Endothelial cell of umbilical vein (primary cell): ENCODE results near the gene PRR16. TPM values are rescaled to one million over a fixed set of nuclear protein-coding genes. Genes with fewer than 3 reads are reported as not detected.

ENCODE experiments used
- BruUV-seq: library from RNA; stranded (reverse); fragments of 400-500 nt; replicated peaks from 2 replicates; lab custom pipeline; 2021; lab: Mats Ljungman, UMichigan
- CTCF ChIA-PET: fragments of 300-600, 350-600 bp; sonication (Branson Sonifier 250); formaldehyde crosslinking; loops from one replicate; lab custom pipeline; 2021; ENCODE audit warnings: antibody characterized with exemption, inconsistent platforms; lab: Charles Lee
- POLR2A ChIA-PET: fragments of 300-600, 350-600 bp; sonication (Branson Sonifier 250); formaldehyde crosslinking; loops from one replicate; lab custom pipeline; 2021; ENCODE audit warnings: antibody characterized with exemption, inconsistent platforms; lab: Charles Lee
- DNase-seq: peaks from one replicate; pipeline ENCODE4 v3.0.0-alpha.2; 2011; ENCODE audit warnings: low read depth, low spot score
- FAIRE-seq: peaks from 2 replicates; lab custom pipeline; 2011; peaks lifted over from hg19 to GRCh38; lab: Jason Lieb, UNC
- H2AFZ ChIP-seq: 2 replicates; pipeline ENCODE4 v1.6.0; 2012; ENCODE audit warnings: low read depth, low read length, control low read depth, inconsistent platforms
- H3K27ac ChIP-seq: 2 replicates; pipeline ENCODE4 v1.5.1; 2011; ENCODE audit warnings: low read depth, mild to moderate bottlenecking, control low read depth, low read length, moderate library complexity; ENCODE audit not compliant: insufficient read depth
- H3K27me3 ChIP-seq, 2 experiments: 2 replicates each; pipeline versions ENCODE4 v1.6.0 to v1.6.1; 2011; ENCODE audit warnings: low read length in 2 of 2, mixed read lengths in 1 of 2; ENCODE audit not compliant: control insufficient read depth in 2 of 2, insufficient read depth in 2 of 2
- H3K36me3 ChIP-seq, 2 experiments: 2 replicates in 1 of 2; 3 replicates in 1 of 2; pipeline ENCODE4 v1.5.1; 2011; ENCODE audit warnings: low read length in 2 of 2, mild to moderate bottlenecking in 1 of 2, moderate library complexity in 1 of 2; ENCODE audit not compliant: control insufficient read depth in 2 of 2, insufficient read depth in 2 of 2; ENCODE audit errors: extremely low read depth in 1 of 2
- H3K4me1 ChIP-seq: 3 replicates; pipeline ENCODE4 v1.5.1; 2011; ENCODE audit warnings: mild to moderate bottlenecking, low read length; ENCODE audit not compliant: control insufficient read depth, insufficient read depth; ENCODE audit errors: extremely low read depth
- H3K4me2 ChIP-seq: 2 replicates; pipeline ENCODE4 v1.6.1; 2011; ENCODE audit warnings: low read length, control low read depth, mixed read lengths; ENCODE audit not compliant: insufficient read depth
- H3K4me3 ChIP-seq, 3 experiments: fragments of 200-600 bp in 1 of 3; sonication (generic), shearing (Covaris generic) in 1 of 3; replicated peaks in 1 of 3; 2 replicates each; pipeline ENCODE4 v1.5.1; 2011 to 2016; ENCODE audit warnings: control low read depth in 3 of 3, low read length in 3 of 3, mild to moderate bottlenecking in 2 of 3, inconsistent platforms in 1 of 3, low read depth in 1 of 3, moderate library complexity in 1 of 3; ENCODE audit not compliant: insufficient read depth in 1 of 3
- H3K79me2 ChIP-seq: 2 replicates; pipeline ENCODE4 v1.6.0; 2012; ENCODE audit warnings: low read length, inconsistent platforms; ENCODE audit not compliant: control insufficient read depth, insufficient read depth
- H3K9ac ChIP-seq: replicated peaks from 2 replicates; pipeline ENCODE3; 2011; ENCODE audit warnings: low read length, control low read depth; ENCODE audit not compliant: insufficient read depth; ENCODE audit errors: extremely low read depth
- H3K9me1 ChIP-seq: replicated peaks from 3 replicates; pipeline ENCODE4 v1.6.0; 2011; ENCODE audit warnings: mild to moderate bottlenecking, low read length; ENCODE audit not compliant: control insufficient read depth, insufficient read depth; ENCODE audit errors: extremely low read depth
- H3K9me3 ChIP-seq: replicated peaks from 2 replicates; pipeline ENCODE4 v1.5.1; 2012; ENCODE audit warnings: low read length, inconsistent platforms; ENCODE audit not compliant: control insufficient read depth, insufficient read depth
- H4K20me1 ChIP-seq: replicated peaks from 2 replicates; pipeline ENCODE3; 2011; ENCODE audit warnings: mild to moderate bottlenecking, low read length; ENCODE audit not compliant: control insufficient read depth, insufficient read depth; ENCODE audit errors: extremely low read depth
- CTCF ChIP-seq, 2 donors: IDR thresholded peaks; 1 replicate in 1 of 2; 2 replicates in 1 of 2; pipeline ENCODE4 v1.5.1; 2011; ENCODE audit warnings: low read length in 2 of 2, mild to moderate bottlenecking in 2 of 2, moderate library complexity in 2 of 2, control low read depth in 1 of 2, inconsistent platforms in 1 of 2, low read depth in 1 of 2; ENCODE audit not compliant: insufficient read depth in 1 of 2; ENCODE audit errors: extremely low read depth in 1 of 2
- EZH2 ChIP-seq: IDR thresholded peaks from 2 replicates; pipeline ENCODE4 v1.6.1; 2012; ENCODE audit warnings: borderline replicate concordance, low read depth, mild to moderate bottlenecking, moderate library complexity, low read length, inconsistent platforms; ENCODE audit not compliant: severe bottlenecking
- FOS ChIP-seq: IDR thresholded peaks from 2 replicates; pipeline ENCODE4 v1.6.1; 2011; ENCODE audit warnings: mild to moderate bottlenecking, low read length, moderate library complexity, borderline replicate concordance; ENCODE audit not compliant: insufficient read depth
- GATA2 ChIP-seq: IDR thresholded peaks from 2 replicates; pipeline ENCODE4 v1.7.0; 2011; ENCODE audit warnings: low read depth, mild to moderate bottlenecking, moderate library complexity, mixed read lengths, low read length; ENCODE audit not compliant: insufficient read length, insufficient read depth
- JUN ChIP-seq: IDR thresholded peaks from 2 replicates; pipeline ENCODE4 v1.6.1; 2011; ENCODE audit warnings: borderline replicate concordance, low read depth; ENCODE audit not compliant: insufficient read length, insufficient read depth
- MAX ChIP-seq: IDR thresholded peaks from 2 replicates; pipeline ENCODE4 v1.6.1; 2011; ENCODE audit not compliant: insufficient read depth, insufficient read length
- MYC ChIP-seq: IDR thresholded peaks from one replicate; pipeline ENCODE4 v1.6.1; 2011; ENCODE audit warnings: mild to moderate bottlenecking, low read depth, low read length
- POLR2A ChIP-seq: IDR thresholded peaks from 2 replicates; pipeline ENCODE4 v1.6.1; 2012; ENCODE audit warnings: low read depth, mild to moderate bottlenecking, control low read depth, low read length
- POLR2AphosphoS5 ChIP-seq: IDR thresholded peaks from 2 replicates; pipeline ENCODE4 v1.6.1; 2012; ENCODE audit warnings: low read depth, mild to moderate bottlenecking, control low read depth, low read length, moderate library complexity; ENCODE audit not compliant: insufficient read depth
- dilution Hi-C: fragments of 300-500 bp; cut with MboI; formaldehyde crosslinking; loops from one replicate; pipeline ENCODE4 v1.15.0; 2019; ENCODE audit warnings: low sequenced_read_pairs; ENCODE audit not compliant: extremely low pct_ligation_motif_present
- intact Hi-C: fragments of 100-400 bp; cut with micrococcal nuclease; formaldehyde crosslinking; loops from one replicate; pipeline ENCODE4 v1.10.0; 2022
- polyA plus RNA-seq, 4 experiments: library from polyadenylated mRNA; depleted of rRNA in 3 of 4; stranded (reverse) in 3 of 4; unstranded in 1 of 4; fragments of >200 nt; gene quantifications; 2 replicates each; pipeline versions ENCODE4 v1.2.1 to v1.2.3, GENCODE V29; 2011 to 2012; ENCODE audit warnings: missing spikeins in 1 of 4
- total RNA-seq: library from RNA; stranded (reverse); gene quantifications from 2 replicates; pipeline ENCODE4 v1.2.3, GENCODE V29; 2021

The PRR16 gene
- total and polyA plus RNA-seq, 2 donors (not counting 3 experiments of a cell fraction or from before 2014, with no cell fraction given) = 0.91 to 1.2 TPM

GRCh38 chr5:120452471-120452870 is 11.6 kb upstream of the PRR16 start:
- Histone ChIP-seq H2AFZ (no peak overlapping the region), H3K36me3 (no peaks in the 10 kb centered on the region), H3K9ac (no peak overlapping the region), H3K27me3 (no peaks in the 10 kb centered on the region), H3K4me2 (no peak overlapping the region), H4K20me1 (no peaks in the 10 kb centered on the region), H3K9me1 (no peaks in the 10 kb centered on the region), H3K27ac (no peak overlapping the region), H3K9me3 (no peaks in the 10 kb centered on the region), H3K4me3 (no peak overlapping the region), H3K4me1 (peaks cover 8% of the 10 kb centered on the region), H3K79me2 (no peaks in the 10 kb centered on the region)
- intact Hi-C loops = no loop called here
- ChIA-PET POLR2A (no interaction called here), CTCF (no interaction called here)
- DNase-seq (no peak), FAIRE-seq (no peak)
- TF ChIP-seq EZH2 = no peak
- dilution Hi-C loops = no loop called here
- no TSS peak for BruUV-seq

- no peaks in the 10 kb centered on the region for H3K27me3 ChIP-seq
- DNase-seq (peak; percentile 65), FAIRE-seq (peak; percentile 63)
- intact Hi-C loops = no loop called here
- no peaks in the 10 kb centered on the region for H4K20me1 ChIP-seq
- dilution Hi-C loops = no loop called here
- no peak overlapping the region for H3K4me3 ChIP-seq
- H3K9me3 ChIP-seq = no peaks in the 10 kb centered on the region
- POLR2A ChIA-PET = no interaction called here
- CTCF ChIA-PET = interaction anchor here (0.8 to 1.9 kb wide), 8 partner anchors 8 to 983 kb away, joined by 3 to 11 read pairs (median 4); no protein-coding TSS in a partner anchor
- no peaks in the 10 kb centered on the region for H3K79me2 ChIP-seq
- H3K4me1 ChIP-seq = no peaks in the 10 kb centered on the region
- no peaks in the 10 kb centered on the region for H3K36me3 ChIP-seq
- no peak overlapping the region for H2AFZ ChIP-seq
- TF ChIP-seq POLR2A (no peak), EZH2 (no peak), POLR2AphosphoS5 (no peak), FOS (no peak), CTCF (IDR thresholded peaks at IDR 0.05; ENCODE audit: extremely low read depth in 1 of 2, insufficient read depth in 1 of 2, low read depth in 1 of 2, low read length in 2 of 2) (no peak), GATA2 (no peak), MYC (no peak), JUN (no peak), MAX (no peak)
- no peaks in the 10 kb centered on the region for H3K9me1 ChIP-seq
- H3K9ac ChIP-seq = no peak overlapping the region
- no peak overlapping the region for H3K4me2 ChIP-seq
- no TSS peak for BruUV-seq
- no peak overlapping the region for H3K27ac ChIP-seq
Observed at GRCh38 chr5:120454094-120454798, 9.9 kb upstream of the PRR16 start.
